ENCODE results near the gene METTL27. TPM values are rescaled to one million over a fixed set of nuclear protein-coding genes. Genes with fewer than 3 reads are reported as not detected.

The METTL27 gene
- polyA plus RNA-seq, 3 donors = 1.1 to 2.1 (median 1.2) TPM

- Histone ChIP-seq H3K36me3 (replicated peaks in 1 of 2; ENCODE audit: control insufficient read depth in 1 of 2, insufficient read depth in 2 of 2, low read length in 2 of 2) (no peaks in the 10 kb centered on the region), H3K9ac (ENCODE audit: insufficient read depth, low read length, poor library complexity, severe bottlenecking) (no peak overlapping the region), H4K20me1 (ENCODE audit: insufficient read depth, low read length) (no peaks in the 10 kb centered on the region), H3K79me2 (ENCODE audit: insufficient read depth, low read length) (no peaks in the 10 kb centered on the region), H3K27ac (ENCODE audit: low read depth in 1 of 2, low read length in 2 of 2) (no peak overlapping the region), H3K4me1 (ENCODE audit: control insufficient read depth in 1 of 2, insufficient read depth in 2 of 2, low read length in 2 of 2) (peaks cover 38 to 51% of the 10 kb centered on the region in 2 donors), H3K4me2 (replicated peaks; ENCODE audit: extremely low read depth, low read length, poor library complexity, severe bottlenecking) (no peak overlapping the region), H3K4me3 (replicated peaks in 1 of 3; ENCODE audit: low read depth in 2 of 3, low read length in 3 of 3) (no peak overlapping the region), H3K9me3 (replicated peaks in 1 of 2; ENCODE audit: control insufficient read depth in 1 of 2, insufficient read depth in 1 of 2, low read length in 2 of 2) (no peaks in the 10 kb centered on the region), H2AFZ (ENCODE audit: insufficient read depth, low read depth, low read length, poor library complexity, severe bottlenecking) (no peak overlapping the region), H3K27me3 (ENCODE audit: control insufficient read depth in 2 of 2, insufficient read depth in 2 of 2, low read length in 2 of 2) (peaks cover 0 to 17% of the 10 kb centered on the region in 2 donors)
- no peak for DNase-seq
- Mint-ChIP-seq H3K4me3 (peak overlapping the region in 1 of 2 donors; percentile 78), H3K4me1 (peaks cover 45% of the 10 kb centered on the region), H3K36me3 (peaks cover 0 to 2% of the 10 kb centered on the region in 2 donors), H3K27me3 (ENCODE audit: low read depth in 3 of 3) (peaks cover 27 to 47% (median 35%) of the 10 kb centered on the region in 3 donors), H3K9me3 (peaks cover 0 to 2% (median 0%) of the 10 kb centered on the region in 7 donors), H3K27ac (no peak overlapping the region)
- intact Hi-C loops (cut with micrococcal nuclease) = loop anchor here in 1 of 2 donors (5.0 to 10.0 kb wide), 2 partner anchors 33 to 54 kb away; partner anchors contain the start of genes CLDN3 and TMEM270
- 87% methylated on average over 2 of the region's 5 CpGs for WGBS (ENCODE audit: insufficient coverage)
- no peak for TF ChIP-seq CTCF (IDR thresholded peaks at IDR 0.05)
Measured at GRCh38 chr7:73828972-73829371, 13.3 kb downstream of the METTL27 start.

- Mint-ChIP-seq H3K36me3 (peaks cover 0 to 2% of the 10 kb centered on the region in 2 donors), H3K27ac (peak overlapping the region in 1 of 7 donors; percentile 60), H3K4me1 (peaks cover 42% of the 10 kb centered on the region), H3K4me3 (peak overlapping the region in 1 of 2 donors; percentile 72), H3K9me3 (no peaks in the 10 kb centered on the region), H3K27me3 (ENCODE audit: low read depth in 3 of 3) (peaks cover 29 to 52% (median 32%) of the 10 kb centered on the region in 3 donors)
- Histone ChIP-seq H4K20me1 (ENCODE audit: insufficient read depth, low read length) (no peaks in the 10 kb centered on the region), H3K27ac (ENCODE audit: low read depth in 1 of 2, low read length in 2 of 2) (no peak overlapping the region), H2AFZ (ENCODE audit: insufficient read depth, low read depth, low read length, poor library complexity, severe bottlenecking) (no peak overlapping the region), H3K9ac (ENCODE audit: insufficient read depth, low read length, poor library complexity, severe bottlenecking) (no peak overlapping the region), H3K9me3 (replicated peaks in 1 of 2; ENCODE audit: control insufficient read depth in 1 of 2, insufficient read depth in 1 of 2, low read length in 2 of 2) (no peaks in the 10 kb centered on the region), H3K27me3 (ENCODE audit: control insufficient read depth in 2 of 2, insufficient read depth in 2 of 2, low read length in 2 of 2) (peaks cover 0 to 17% of the 10 kb centered on the region in 2 donors), H3K4me3 (replicated peaks in 1 of 3; ENCODE audit: low read depth in 2 of 3, low read length in 3 of 3) (no peak overlapping the region), H3K36me3 (replicated peaks in 1 of 2; ENCODE audit: control insufficient read depth in 1 of 2, insufficient read depth in 2 of 2, low read length in 2 of 2) (no peaks in the 10 kb centered on the region), H3K4me1 (ENCODE audit: control insufficient read depth in 1 of 2, insufficient read depth in 2 of 2, low read length in 2 of 2) (peaks cover 38 to 49% of the 10 kb centered on the region in 2 donors), H3K79me2 (ENCODE audit: insufficient read depth, low read length) (no peaks in the 10 kb centered on the region), H3K4me2 (replicated peaks; ENCODE audit: extremely low read depth, low read length, poor library complexity, severe bottlenecking) (no peak overlapping the region)
- intact Hi-C loops (cut with micrococcal nuclease) = loop anchor here in 1 of 2 donors (5.0 to 10.0 kb wide), 2 partner anchors 34 to 53 kb away; partner anchors contain the start of genes CLDN3 and TMEM270
- TF ChIP-seq CTCF (IDR thresholded peaks at IDR 0.05) = no peak
- WGBS (ENCODE audit: insufficient coverage) = 69% methylated on average over 9 of the region's 14 CpGs
- peak in 1 of 3 donors; percentile 58 for DNase-seq
Measured at GRCh38 chr7:73828107-73828803, 14.1 kb downstream of the METTL27 start.
